Activated CD8-positive, alpha-beta memory T cell treated with anti-CD3 and anti-CD28 coated beads for 1 hour (primary cell): Measurements from ENCODE around the gene SLC19A3.

Experiments
- DNase-seq, 2 donors: peaks; one replicate each; pipeline ENCODE4 v3.0.0-alpha.2; 2020; ENCODE audit warnings: low read depth in 1 of 2; ENCODE audit errors: extremely low read depth in 1 of 2

The SLC19A3 gene

GRCh38 chr2:227634201-227634600, 83.6 kb downstream of the SLC19A3 start:
- no peak for DNase-seq
